Measurements from ENCODE around the gene SIAH1.

Gene SIAH1

DNA sequence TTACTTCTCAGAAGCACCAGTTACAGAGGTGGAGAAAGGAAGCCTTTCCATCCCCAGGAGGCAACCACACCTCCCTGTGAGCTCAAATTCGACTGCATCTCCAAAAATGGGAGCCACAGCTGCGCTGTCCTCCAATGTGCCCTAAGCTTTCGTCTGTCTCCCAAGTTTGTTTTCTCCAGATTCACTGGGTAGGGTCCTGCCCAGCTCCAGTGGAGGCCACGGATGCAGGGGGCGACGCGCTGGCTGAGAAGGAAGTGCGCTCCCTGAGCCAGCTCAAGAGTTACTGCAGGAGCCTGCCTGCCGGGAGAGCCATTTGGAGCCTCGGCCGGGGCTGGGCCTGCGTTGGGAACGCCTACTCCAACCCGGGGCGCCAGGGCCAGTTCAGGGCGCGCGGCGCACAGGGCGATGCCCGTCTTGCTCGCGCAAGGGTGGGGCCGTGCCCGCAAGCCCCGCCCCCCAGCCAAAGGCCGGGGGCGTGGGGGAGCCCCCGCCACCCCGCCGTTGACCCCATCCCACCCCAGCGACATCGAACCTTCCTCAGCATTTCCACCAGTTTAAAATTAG is 19.5 kb downstream of the SIAH1 start (continued):
- TF ChIP-seq ZNF174 (tag by site-specific recombination; IDR thresholded peaks at IDR 0.05) (no peak), ZNF530 (tag by site-specific recombination; IDR thresholded peaks at IDR 0.05; ENCODE audit: low read depth) (no peak), ZNF366 (tag by site-specific recombination; conservative IDR thresholded peaks at IDR 0.05) (no peak), ZNF610 (tag by site-specific recombination; IDR thresholded peaks at IDR 0.05; ENCODE audit: borderline replicate concordance) (no peak), ZNF426 (tag by site-specific recombination; IDR thresholded peaks at IDR 0.05) (no peak), ZSCAN30 (tag by site-specific recombination; IDR thresholded peaks at IDR 0.05) (no peak), ZSCAN18 (tag by site-specific recombination; IDR thresholded peaks at IDR 0.05) (no peak), KLF8 (tag by site-specific recombination; IDR thresholded peaks at IDR 0.05) (peak; percentile 48; the same call in 1 of the 2 replicates), ZNF280C (tag by site-specific recombination; IDR thresholded peaks at IDR 0.05) (no peak), ZNF155 (tag by site-specific recombination; IDR thresholded peaks at IDR 0.05) (no peak), ZNF549 (tag by site-specific recombination; IDR thresholded peaks at IDR 0.05) (no peak), ZNF214 (tag by site-specific recombination; IDR thresholded peaks at IDR 0.05; ENCODE audit: borderline replicate concordance) (no peak), ZNF785 (tag by site-specific recombination; IDR thresholded peaks at IDR 0.05) (no peak), GLIS2 (tag by site-specific recombination; IDR thresholded peaks at IDR 0.05) (peak; percentile 83), HIC1 (tag by site-specific recombination; IDR thresholded peaks at IDR 0.05) (no peak; the same call in 1 of the 2 replicates), KLF7 (tag by site-specific recombination; IDR thresholded peaks at IDR 0.05; ENCODE audit: borderline replicate concordance) (no peak), ZNF664 (tag by site-specific recombination; IDR thresholded peaks at IDR 0.05) (no peak), ZNF138 (tag by site-specific recombination; IDR thresholded peaks at IDR 0.05; ENCODE audit: borderline replicate concordance) (no peak), KLF9 (tag by site-specific recombination; IDR thresholded peaks at IDR 0.05; ENCODE audit: low read depth) (peak; percentile 80)
- TF ChIP-seq, protein P1, sequence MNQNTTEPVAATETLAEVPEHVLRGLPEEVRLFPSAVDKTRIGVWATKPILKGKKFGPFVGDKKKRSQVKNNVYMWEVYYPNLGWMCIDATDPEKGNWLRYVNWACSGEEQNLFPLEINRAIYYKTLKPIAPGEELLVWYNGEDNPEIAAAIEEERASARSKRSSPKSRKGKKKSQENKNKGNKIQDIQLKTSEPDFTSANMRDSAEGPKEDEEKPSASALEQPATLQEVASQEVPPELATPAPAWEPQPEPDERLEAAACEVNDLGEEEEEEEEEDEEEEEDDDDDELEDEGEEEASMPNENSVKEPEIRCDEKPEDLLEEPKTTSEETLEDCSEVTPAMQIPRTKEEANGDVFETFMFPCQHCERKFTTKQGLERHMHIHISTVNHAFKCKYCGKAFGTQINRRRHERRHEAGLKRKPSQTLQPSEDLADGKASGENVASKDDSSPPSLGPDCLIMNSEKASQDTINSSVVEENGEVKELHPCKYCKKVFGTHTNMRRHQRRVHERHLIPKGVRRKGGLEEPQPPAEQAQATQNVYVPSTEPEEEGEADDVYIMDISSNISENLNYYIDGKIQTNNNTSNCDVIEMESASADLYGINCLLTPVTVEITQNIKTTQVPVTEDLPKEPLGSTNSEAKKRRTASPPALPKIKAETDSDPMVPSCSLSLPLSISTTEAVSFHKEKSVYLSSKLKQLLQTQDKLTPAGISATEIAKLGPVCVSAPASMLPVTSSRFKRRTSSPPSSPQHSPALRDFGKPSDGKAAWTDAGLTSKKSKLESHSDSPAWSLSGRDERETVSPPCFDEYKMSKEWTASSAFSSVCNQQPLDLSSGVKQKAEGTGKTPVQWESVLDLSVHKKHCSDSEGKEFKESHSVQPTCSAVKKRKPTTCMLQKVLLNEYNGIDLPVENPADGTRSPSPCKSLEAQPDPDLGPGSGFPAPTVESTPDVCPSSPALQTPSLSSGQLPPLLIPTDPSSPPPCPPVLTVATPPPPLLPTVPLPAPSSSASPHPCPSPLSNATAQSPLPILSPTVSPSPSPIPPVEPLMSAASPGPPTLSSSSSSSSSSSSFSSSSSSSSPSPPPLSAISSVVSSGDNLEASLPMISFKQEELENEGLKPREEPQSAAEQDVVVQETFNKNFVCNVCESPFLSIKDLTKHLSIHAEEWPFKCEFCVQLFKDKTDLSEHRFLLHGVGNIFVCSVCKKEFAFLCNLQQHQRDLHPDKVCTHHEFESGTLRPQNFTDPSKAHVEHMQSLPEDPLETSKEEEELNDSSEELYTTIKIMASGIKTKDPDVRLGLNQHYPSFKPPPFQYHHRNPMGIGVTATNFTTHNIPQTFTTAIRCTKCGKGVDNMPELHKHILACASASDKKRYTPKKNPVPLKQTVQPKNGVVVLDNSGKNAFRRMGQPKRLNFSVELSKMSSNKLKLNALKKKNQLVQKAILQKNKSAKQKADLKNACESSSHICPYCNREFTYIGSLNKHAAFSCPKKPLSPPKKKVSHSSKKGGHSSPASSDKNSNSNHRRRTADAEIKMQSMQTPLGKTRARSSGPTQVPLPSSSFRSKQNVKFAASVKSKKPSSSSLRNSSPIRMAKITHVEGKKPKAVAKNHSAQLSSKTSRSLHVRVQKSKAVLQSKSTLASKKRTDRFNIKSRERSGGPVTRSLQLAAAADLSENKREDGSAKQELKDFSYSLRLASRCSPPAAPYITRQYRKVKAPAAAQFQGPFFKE (tag by site-specific recombination; IDR thresholded peaks at IDR 0.05; ENCODE audit: borderline replicate concordance): no peak
- TF ChIP-seq, protein P2, sequence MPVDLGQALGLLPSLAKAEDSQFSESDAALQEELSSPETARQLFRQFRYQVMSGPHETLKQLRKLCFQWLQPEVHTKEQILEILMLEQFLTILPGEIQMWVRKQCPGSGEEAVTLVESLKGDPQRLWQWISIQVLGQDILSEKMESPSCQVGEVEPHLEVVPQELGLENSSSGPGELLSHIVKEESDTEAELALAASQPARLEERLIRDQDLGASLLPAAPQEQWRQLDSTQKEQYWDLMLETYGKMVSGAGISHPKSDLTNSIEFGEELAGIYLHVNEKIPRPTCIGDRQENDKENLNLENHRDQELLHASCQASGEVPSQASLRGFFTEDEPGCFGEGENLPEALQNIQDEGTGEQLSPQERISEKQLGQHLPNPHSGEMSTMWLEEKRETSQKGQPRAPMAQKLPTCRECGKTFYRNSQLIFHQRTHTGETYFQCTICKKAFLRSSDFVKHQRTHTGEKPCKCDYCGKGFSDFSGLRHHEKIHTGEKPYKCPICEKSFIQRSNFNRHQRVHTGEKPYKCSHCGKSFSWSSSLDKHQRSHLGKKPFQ (tag by site-specific recombination; IDR thresholded peaks at IDR 0.05): no peak
- TF ChIP-seq, protein P3, sequence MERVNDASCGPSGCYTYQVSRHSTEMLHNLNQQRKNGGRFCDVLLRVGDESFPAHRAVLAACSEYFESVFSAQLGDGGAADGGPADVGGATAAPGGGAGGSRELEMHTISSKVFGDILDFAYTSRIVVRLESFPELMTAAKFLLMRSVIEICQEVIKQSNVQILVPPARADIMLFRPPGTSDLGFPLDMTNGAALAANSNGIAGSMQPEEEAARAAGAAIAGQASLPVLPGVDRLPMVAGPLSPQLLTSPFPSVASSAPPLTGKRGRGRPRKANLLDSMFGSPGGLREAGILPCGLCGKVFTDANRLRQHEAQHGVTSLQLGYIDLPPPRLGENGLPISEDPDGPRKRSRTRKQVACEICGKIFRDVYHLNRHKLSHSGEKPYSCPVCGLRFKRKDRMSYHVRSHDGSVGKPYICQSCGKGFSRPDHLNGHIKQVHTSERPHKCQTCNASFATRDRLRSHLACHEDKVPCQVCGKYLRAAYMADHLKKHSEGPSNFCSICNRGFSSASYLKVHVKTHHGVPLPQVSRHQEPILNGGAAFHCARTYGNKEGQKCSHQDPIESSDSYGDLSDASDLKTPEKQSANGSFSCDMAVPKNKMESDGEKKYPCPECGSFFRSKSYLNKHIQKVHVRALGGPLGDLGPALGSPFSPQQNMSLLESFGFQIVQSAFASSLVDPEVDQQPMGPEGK (tag by site-specific recombination; IDR thresholded peaks at IDR 0.05): peak; percentile 98
